Rectal smooth muscle tissue (tissue), 1 donor: ENCODE measurements around the gene NCOA7.
A peak's percentile ranks its signal among the peaks of the same experiment; 100 is the strongest.

Experiments
- H3K27ac ChIP-seq: one replicate; pipeline ENCODE4 v1.7.0; 2013; ENCODE audit warnings: low read depth, low read length, inconsistent platforms
- H3K27me3 ChIP-seq: one replicate; pipeline ENCODE4 v1.7.0; 2013; ENCODE audit warnings: low read length; ENCODE audit not compliant: control insufficient read depth, insufficient read depth
- H3K36me3 ChIP-seq: one replicate; pipeline ENCODE4 v1.7.0; 2013; ENCODE audit warnings: low read length; ENCODE audit not compliant: control insufficient read depth, insufficient read depth
- H3K4me1 ChIP-seq: one replicate; pipeline ENCODE4 v1.7.0; 2013; ENCODE audit warnings: low read length; ENCODE audit not compliant: control insufficient read depth, insufficient read depth
- H3K4me3 ChIP-seq: one replicate; pipeline ENCODE4 v1.7.0; 2013; ENCODE audit warnings: low read length
- H3K9ac ChIP-seq: one replicate; pipeline ENCODE4 v1.7.0; 2013; ENCODE audit warnings: low read length

The NCOA7 gene

GRCh38 chr6:125749173-125749864 is 41.4 kb upstream of the NCOA7 start, which contains the start of gene HEY2:
HEY2 (plus strand) TSS chr6:125749632; CDS start chr6:125749777, 145 bp downstream.
- peak within 1 kb of the TSS; percentile 51 for H3K9ac ChIP-seq
- peak within 1 kb of the TSS; percentile 66 for H3K4me3 ChIP-seq
- H3K4me1 ChIP-seq, result no peaks in the 10 kb centered on the region
- peak within 1 kb of the TSS; percentile 72 for H3K27ac ChIP-seq
- peaks cover 7% of the 10 kb centered on the region for H3K27me3 ChIP-seq
- H3K36me3 ChIP-seq, result no peaks in the 10 kb centered on the region

- peak overlapping the region; percentile 72 for H3K27ac ChIP-seq
- peak overlapping the region; percentile 51 for H3K9ac ChIP-seq
Observed at GRCh38 chr6:125749865-125750691, 40.7 kb upstream of the NCOA7 start.

GRCh38 chr6:125750692-125751333 is 39.9 kb upstream of the NCOA7 start:
- Histone ChIP-seq H3K27me3 (peaks cover 7% of the 10 kb centered on the region), H3K36me3 (no peaks in the 10 kb centered on the region), H3K4me3 (no peak overlapping the region), H3K4me1 (no peaks in the 10 kb centered on the region), H3K27ac (no peak overlapping the region), H3K9ac (no peak overlapping the region)

More at GRCh38 chr6:125749865-125750691, 40.7 kb upstream of the NCOA7 start:
- Histone ChIP-seq H3K36me3 (no peaks in the 10 kb centered on the region), H3K4me1 (no peaks in the 10 kb centered on the region), H3K4me3 (peak overlapping the region; percentile 66), H3K27me3 (peaks cover 7% of the 10 kb centered on the region)

- H3K36me3 ChIP-seq, result no peaks in the 10 kb centered on the region
- peaks cover 6% of the 10 kb centered on the region for H3K27me3 ChIP-seq
- no peak overlapping the region for H3K27ac ChIP-seq
- H3K9ac ChIP-seq, result no peak overlapping the region
- no peaks in the 10 kb centered on the region for H3K4me1 ChIP-seq
- no peak overlapping the region for H3K4me3 ChIP-seq
Observed at GRCh38 chr6:125751334-125751916, 39.3 kb upstream of the NCOA7 start.

GRCh38 chr6:125752773-125753172 is 38.0 kb upstream of the NCOA7 start:
- Histone ChIP-seq H3K27ac (no peak overlapping the region), H3K9ac (no peak overlapping the region), H3K4me1 (no peaks in the 10 kb centered on the region), H3K4me3 (no peak overlapping the region), H3K27me3 (peaks cover 2% of the 10 kb centered on the region), H3K36me3 (no peaks in the 10 kb centered on the region)

GRCh38 chr6:125753218-125753936 is 37.4 kb upstream of the NCOA7 start:
- Histone ChIP-seq H3K27ac (no peak overlapping the region), H3K4me3 (no peak overlapping the region)

GRCh38 chr6:125753937-125754259 is 36.9 kb upstream of the NCOA7 start:
- Histone ChIP-seq H3K9ac (no peak overlapping the region), H3K36me3 (no peaks in the 10 kb centered on the region), H3K4me1 (no peaks in the 10 kb centered on the region), H3K4me3 (no peak overlapping the region), H3K27ac (no peak overlapping the region), H3K27me3 (peaks cover 1% of the 10 kb centered on the region)

More at GRCh38 chr6:125753218-125753936, 37.4 kb upstream of the NCOA7 start:
- H3K4me1 ChIP-seq, result no peaks in the 10 kb centered on the region
- no peaks in the 10 kb centered on the region for H3K36me3 ChIP-seq
- peaks cover 2% of the 10 kb centered on the region for H3K27me3 ChIP-seq
- H3K9ac ChIP-seq, result no peak overlapping the region

- peaks cover 2% of the 10 kb centered on the region for H3K27me3 ChIP-seq
- H3K4me3 ChIP-seq, result no peak overlapping the region
- H3K27ac ChIP-seq, result no peak overlapping the region
- H3K36me3 ChIP-seq, result no peaks in the 10 kb centered on the region
- H3K4me1 ChIP-seq, result no peaks in the 10 kb centered on the region
- H3K9ac ChIP-seq, result no peak overlapping the region
Observed at GRCh38 chr6:125754566-125754965, 36.2 kb upstream of the NCOA7 start.

GRCh38 chr6:125759184-125759902 is 31.4 kb upstream of the NCOA7 start:
- H3K4me3 ChIP-seq, result no peak overlapping the region

GRCh38 chr6:125759959-125760457 is 30.8 kb upstream of the NCOA7 start:
- Histone ChIP-seq H3K27me3 (peaks cover 2% of the 10 kb centered on the region), H3K9ac (no peak overlapping the region), H3K27ac (no peak overlapping the region), H3K36me3 (peaks cover 2% of the 10 kb centered on the region), H3K4me3 (no peak overlapping the region), H3K4me1 (no peaks in the 10 kb centered on the region)

More at GRCh38 chr6:125759184-125759902, 31.4 kb upstream of the NCOA7 start:
- Histone ChIP-seq H3K9ac (no peak overlapping the region), H3K36me3 (peaks cover 2% of the 10 kb centered on the region), H3K27ac (no peak overlapping the region), H3K4me1 (no peaks in the 10 kb centered on the region), H3K27me3 (peaks cover 2% of the 10 kb centered on the region)

- H3K27me3 ChIP-seq, result peaks cover 2% of the 10 kb centered on the region
- no peak overlapping the region for H3K9ac ChIP-seq
- peaks cover 2% of the 10 kb centered on the region for H3K36me3 ChIP-seq
- H3K4me3 ChIP-seq, result no peak overlapping the region
- H3K4me1 ChIP-seq, result no peaks in the 10 kb centered on the region
- no peak overlapping the region for H3K27ac ChIP-seq
Observed at GRCh38 chr6:125764121-125764671, 26.6 kb upstream of the NCOA7 start.
